Measurements from ENCODE around the gene UBE2J1. TPM values are rescaled to one million over a fixed set of nuclear protein-coding genes. Genes with fewer than 3 reads are reported as not detected.
A peak's percentile ranks its signal among the peaks of the same experiment; 100 is the strongest.

Gene UBE2J1
- total and polyA plus RNA-seq, 9 of the 15 experiments (the other 6 are each of a cell fraction or from before 2014, with no cell fraction given), result 11.6 to 32.6 (median 22.0) TPM

GRCh38 chr6:89324304-89324703, 28.2 kb downstream of the UBE2J1 start:
- Histone ChIP-seq H3K4me1 (replicated peaks in 1 of 2; ENCODE audit: control insufficient read depth in 2 of 2, insufficient read depth in 2 of 2, low read length in 2 of 2) (peaks cover 0 to 9% of the 10 kb centered on the region in 2 experiments; a peak in 3 of 5 replicates), H3K4me3 (no peak overlapping the region), H2AFZ (ENCODE audit: low read depth, low read length) (no peak overlapping the region), H3K27me3 (ENCODE audit: control insufficient read depth in 2 of 2, insufficient read depth in 2 of 2, low read length in 2 of 2) (no peaks in the 10 kb centered on the region), H3K9me1 (ENCODE audit: control insufficient read depth, insufficient read depth, low read length) (no peaks in the 10 kb centered on the region), H3K27ac (ENCODE audit: extremely low read depth, low read depth, low read length) (no peak overlapping the region), H3K9ac (ENCODE audit: insufficient read depth in 1 of 2, low read depth in 2 of 2, low read length in 2 of 2) (no peak overlapping the region), H3K79me2 (ENCODE audit: control insufficient read depth, insufficient read depth, low read length) (no peaks in the 10 kb centered on the region), H3K9me3 (replicated peaks; ENCODE audit: control insufficient read depth, insufficient read depth, low read depth, low read length) (peaks cover 8% of the 10 kb centered on the region; the same call in 1 of the 2 replicates), H3K36me3 (ENCODE audit: control insufficient read depth, insufficient read depth, low read length) (peaks cover 11% of the 10 kb centered on the region; the same call in 1 of the 3 replicates), H3K4me2 (ENCODE audit: insufficient read depth, low read length) (no peak overlapping the region), H4K20me1 (replicated peaks; ENCODE audit: control insufficient read depth, insufficient read depth, low read length) (no peaks in the 10 kb centered on the region)
- ChIA-PET CTCF (ENCODE audit: low intra/inter-chr PET ratio) (no interaction called here), POLR2A (interaction anchor here (0.8 to 1.3 kb wide), 3 partner anchors 9 to 17 kb away, joined by 3 to 4 read pairs (median 3); partner anchors contain the start of gene GABRR2)
- DNase-seq (ENCODE audit: extremely low read depth in 1 of 4, low spot score in 3 of 4) (no peak), FAIRE-seq (no peak), ATAC-seq (no peak)
- 65% methylated on average over 3 of the region's 3 CpGs for WGBS (ENCODE audit: insufficient coverage, low coverage, missing lambda C conversion rate)
- intact Hi-C loops (cut with micrococcal nuclease) (no loop called here), in situ Hi-C loops (cut with MboI) (no loop called here)
- TF ChIP-seq ZNF507 (tag; conservative IDR thresholded peaks at IDR 0.05) (peak; percentile 90), MED1 (CRISPR knock-in tag; IDR thresholded peaks at IDR 0.05; ENCODE audit: borderline replicate concordance) (no peak), ZNF354B (CRISPR knock-in tag; IDR thresholded peaks at IDR 0.05) (peak; percentile 69)
- TF ChIP-seq, protein P1, sequence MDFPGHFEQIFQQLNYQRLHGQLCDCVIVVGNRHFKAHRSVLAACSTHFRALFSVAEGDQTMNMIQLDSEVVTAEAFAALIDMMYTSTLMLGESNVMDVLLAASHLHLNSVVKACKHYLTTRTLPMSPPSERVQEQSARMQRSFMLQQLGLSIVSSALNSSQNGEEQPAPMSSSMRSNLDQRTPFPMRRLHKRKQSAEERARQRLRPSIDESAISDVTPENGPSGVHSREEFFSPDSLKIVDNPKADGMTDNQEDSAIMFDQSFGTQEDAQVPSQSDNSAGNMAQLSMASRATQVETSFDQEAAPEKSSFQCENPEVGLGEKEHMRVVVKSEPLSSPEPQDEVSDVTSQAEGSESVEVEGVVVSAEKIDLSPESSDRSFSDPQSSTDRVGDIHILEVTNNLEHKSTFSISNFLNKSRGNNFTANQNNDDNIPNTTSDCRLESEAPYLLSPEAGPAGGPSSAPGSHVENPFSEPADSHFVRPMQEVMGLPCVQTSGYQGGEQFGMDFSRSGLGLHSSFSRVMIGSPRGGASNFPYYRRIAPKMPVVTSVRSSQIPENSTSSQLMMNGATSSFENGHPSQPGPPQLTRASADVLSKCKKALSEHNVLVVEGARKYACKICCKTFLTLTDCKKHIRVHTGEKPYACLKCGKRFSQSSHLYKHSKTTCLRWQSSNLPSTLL (IDR thresholded peaks at IDR 0.05), result no peak
- no TSS peak for BruUV-seq (replicated peaks)
